HEK293 (cell line): ENCODE measurements around the gene MAP4K2.

Experiments used
- FEZF1 ChIP-seq: fragments of 450-650 bp; formaldehyde crosslinking; IDR thresholded peaks from 2 replicates; pipeline ENCODE4 v1.5.1; 2016; ENCODE audit warnings: missing biosample characterization, missing genetic modification characterization
- GLIS1 ChIP-seq: fragments of 450-650 bp; formaldehyde crosslinking; IDR thresholded peaks from 2 replicates; pipeline ENCODE4 v1.5.1; 2016; ENCODE audit warnings: missing biosample characterization, missing genetic modification characterization
- HOXD13 ChIP-seq: sonication (generic); formaldehyde crosslinking; IDR thresholded peaks from 2 replicates; pipeline ENCODE4 v1.8.0; 2022; ENCODE audit warnings: missing genetic modification reagents, borderline replicate concordance
- SCRT2 ChIP-seq: fragments of 450-650 bp; formaldehyde crosslinking; IDR thresholded peaks from 2 replicates; pipeline ENCODE4 v1.5.1; 2016; ENCODE audit warnings: missing biosample characterization, missing genetic modification characterization
- TCF7L2 ChIP-seq: IDR thresholded peaks from 2 replicates; pipeline ENCODE4 v1.6.1; 2011; ENCODE audit warnings: low read depth, mild to moderate bottlenecking, inconsistent platforms, low read length, moderate library complexity, borderline replicate concordance
- TRIM28 ChIP-seq: IDR thresholded peaks from 2 replicates; pipeline ENCODE4 v1.6.1; 2011; ENCODE audit warnings: low read length, control low read depth, borderline replicate concordance
- ZNF10 ChIP-seq: fragments of 450-650 bp; formaldehyde crosslinking; IDR thresholded peaks from 2 replicates; pipeline ENCODE4 v1.5.1; 2017; ENCODE audit warnings: missing biosample characterization, missing genetic modification characterization
- ZNF138 ChIP-seq: fragments of 450-650 bp; formaldehyde crosslinking; IDR thresholded peaks from 2 replicates; pipeline ENCODE4 v1.5.1; 2016; ENCODE audit warnings: missing biosample characterization, missing genetic modification characterization, borderline replicate concordance
- ZNF16 ChIP-seq: fragments of 450-650 bp; formaldehyde crosslinking; IDR thresholded peaks from 2 replicates; pipeline ENCODE4 v1.5.1; 2016; ENCODE audit warnings: low read depth, missing biosample characterization, missing genetic modification characterization
- ZNF169 ChIP-seq: fragments of 450-650 bp; formaldehyde crosslinking; IDR thresholded peaks from 2 replicates; pipeline ENCODE4 v1.5.1; 2016; ENCODE audit warnings: missing biosample characterization, missing genetic modification characterization
- ZNF202 ChIP-seq: fragments of 450-650 bp; formaldehyde crosslinking; IDR thresholded peaks from 2 replicates; pipeline ENCODE4 v1.5.1; 2016; ENCODE audit warnings: missing biosample characterization, missing genetic modification characterization, borderline replicate concordance
- ZNF48 ChIP-seq: fragments of 450-650 bp; formaldehyde crosslinking; IDR thresholded peaks from 2 replicates; pipeline ENCODE4 v1.5.1; 2016; ENCODE audit warnings: missing biosample characterization, missing genetic modification characterization
- ZNF544 ChIP-seq: fragments of 450-650 bp; formaldehyde crosslinking; IDR thresholded peaks from 2 replicates; pipeline ENCODE4 v1.5.0; 2017; ENCODE audit warnings: missing biosample characterization, missing genetic modification characterization
- ZNF558 ChIP-seq: fragments of 450-650 bp; formaldehyde crosslinking; IDR thresholded peaks from 2 replicates; pipeline ENCODE4 v1.5.1; 2016; ENCODE audit warnings: missing biosample characterization, missing genetic modification characterization
- ZNF596 ChIP-seq: fragments of 450-650 bp; IDR thresholded peaks from 2 replicates; pipeline ENCODE4 v1.5.0; 2018; ENCODE audit warnings: missing biosample characterization, mild to moderate bottlenecking, missing genetic modification characterization, moderate library complexity
- ZNF626 ChIP-seq: fragments of 450-650 bp; sonication (Bioruptor Pico); formaldehyde crosslinking; IDR thresholded peaks from 2 replicates; pipeline ENCODE4 v1.5.1; 2018; ENCODE audit warnings: missing biosample characterization, missing genetic modification characterization, inconsistent platforms
- ZNF785 ChIP-seq: fragments of 450-650 bp; formaldehyde crosslinking; IDR thresholded peaks from 2 replicates; pipeline ENCODE4 v1.5.1; 2016; ENCODE audit warnings: missing biosample characterization, missing genetic modification characterization
- ZSCAN30 ChIP-seq: fragments of 450-650 bp; IDR thresholded peaks from 2 replicates; pipeline ENCODE4 v1.5.1; 2018; ENCODE audit warnings: missing biosample characterization, mild to moderate bottlenecking, missing genetic modification characterization, moderate library complexity
- TF ChIP-seq, protein P1 (sequence below): fragments of 450-650 bp; formaldehyde crosslinking; IDR thresholded peaks from 2 replicates; pipeline ENCODE4 v1.5.1; 2016; ENCODE audit warnings: missing biosample characterization, missing genetic modification characterization
- TF ChIP-seq, protein P2 (sequence below): fragments of 450-650 bp; formaldehyde crosslinking; IDR thresholded peaks from 2 replicates; pipeline ENCODE4 v1.5.1; 2016; ENCODE audit warnings: missing biosample characterization, missing genetic modification characterization, borderline replicate concordance
- TF ChIP-seq, protein P3 (sequence below): fragments of 450-650 bp; formaldehyde crosslinking; IDR thresholded peaks from 2 replicates; pipeline ENCODE4 v1.5.1; 2016; ENCODE audit warnings: missing biosample characterization, missing genetic modification characterization
- TF ChIP-seq, protein P4 (sequence below): fragments of 450-650 bp; formaldehyde crosslinking; IDR thresholded peaks from 2 replicates; pipeline ENCODE4 v1.5.1; 2016; ENCODE audit warnings: missing biosample characterization, missing genetic modification characterization
- TF ChIP-seq, protein P5 (sequence below): fragments of 450-650 bp; formaldehyde crosslinking; IDR thresholded peaks from 2 replicates; pipeline ENCODE4 v1.5.1; 2016; ENCODE audit warnings: missing biosample characterization, missing genetic modification characterization
- TF ChIP-seq, protein P6 (sequence below): fragments of 450-650 bp; IDR thresholded peaks from 2 replicates; pipeline ENCODE4 v1.5.1; 2018; ENCODE audit warnings: missing biosample characterization, missing genetic modification characterization
- TF ChIP-seq, protein P7 (sequence below): fragments of 450-650 bp; formaldehyde crosslinking; optimal IDR thresholded peaks from 2 replicates; pipeline ENCODE3; 2016; ENCODE audit warnings: missing biosample characterization, mild to moderate bottlenecking, missing genetic modification characterization
- TF ChIP-seq, protein P8 (sequence below): fragments of 450-650 bp; formaldehyde crosslinking; IDR thresholded peaks from 2 replicates; pipeline ENCODE4 v1.5.1; 2017; ENCODE audit warnings: missing biosample characterization, missing genetic modification characterization

Gene MAP4K2

DNA sequence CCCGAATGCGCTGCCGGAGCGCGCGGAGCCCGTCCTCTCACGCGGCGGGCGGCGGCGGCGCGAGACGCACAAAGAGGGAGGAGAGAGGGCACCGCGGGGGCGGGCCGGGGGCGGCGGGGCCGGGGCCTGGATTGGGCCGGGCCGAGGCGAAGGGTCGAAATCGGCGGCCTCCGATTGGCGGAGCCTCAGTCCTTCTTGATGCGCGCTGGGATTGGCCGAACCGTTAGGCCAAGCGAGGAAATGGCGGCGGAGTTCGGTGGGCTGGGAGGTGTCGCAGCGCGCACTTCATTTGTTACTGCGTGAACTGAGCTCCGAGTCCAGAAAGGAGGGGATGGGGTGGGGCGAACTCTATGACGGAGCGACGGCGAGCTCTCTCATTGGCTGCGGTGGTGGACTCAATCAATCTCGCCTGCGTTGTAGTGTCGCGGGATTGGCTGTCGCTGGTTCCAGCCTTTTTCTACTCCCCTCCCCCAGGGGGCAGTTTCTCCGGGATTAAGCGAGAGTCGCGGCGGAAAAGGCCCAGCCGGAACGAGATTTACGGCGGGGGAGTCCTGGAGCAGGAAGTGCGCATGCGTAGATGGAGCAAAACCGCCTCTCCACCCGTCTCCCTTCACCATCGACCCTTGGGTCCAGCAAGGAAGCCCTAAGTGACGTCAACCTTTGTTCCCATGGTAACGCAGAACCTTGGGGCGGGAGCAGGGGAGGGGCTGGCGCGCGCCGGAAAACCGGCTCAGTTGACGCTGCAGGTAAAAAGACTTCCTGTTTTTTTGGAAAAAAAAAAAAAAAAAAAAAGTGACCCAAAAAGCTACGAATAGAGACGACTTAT is 24.3 kb downstream of the MAP4K2 start, which contains the start of gene SF1 (continued):
- TF ChIP-seq ZNF558 (tag by site-specific recombination) (no peak), ZNF169 (tag by site-specific recombination) (no peak), ZNF16 (tag by site-specific recombination) (no peak), ZNF785 (tag by site-specific recombination) (no peak), SCRT2 (tag by site-specific recombination) (no peak), HOXD13 (CRISPR knock-in tag) (no peak), ZNF626 (tag by site-specific recombination) (no peak), ZNF596 (tag by site-specific recombination) (no peak), ZNF10 (tag by site-specific recombination) (0 out of 2 replicates have a peak, but pooled peaks have one; percentile 19), TCF7L2 (no peak), ZSCAN30 (tag by site-specific recombination) (no peak), ZNF202 (tag by site-specific recombination) (no peak), ZNF48 (tag by site-specific recombination) (no peak), GLIS1 (tag by site-specific recombination) (peak; percentile 31; the same call in 1 of the 2 replicates), ZNF138 (tag by site-specific recombination) (no peak), ZNF544 (tag by site-specific recombination) (no peak), FEZF1 (no peak), TRIM28 (no peak)
- TF ChIP-seq, protein P1, sequence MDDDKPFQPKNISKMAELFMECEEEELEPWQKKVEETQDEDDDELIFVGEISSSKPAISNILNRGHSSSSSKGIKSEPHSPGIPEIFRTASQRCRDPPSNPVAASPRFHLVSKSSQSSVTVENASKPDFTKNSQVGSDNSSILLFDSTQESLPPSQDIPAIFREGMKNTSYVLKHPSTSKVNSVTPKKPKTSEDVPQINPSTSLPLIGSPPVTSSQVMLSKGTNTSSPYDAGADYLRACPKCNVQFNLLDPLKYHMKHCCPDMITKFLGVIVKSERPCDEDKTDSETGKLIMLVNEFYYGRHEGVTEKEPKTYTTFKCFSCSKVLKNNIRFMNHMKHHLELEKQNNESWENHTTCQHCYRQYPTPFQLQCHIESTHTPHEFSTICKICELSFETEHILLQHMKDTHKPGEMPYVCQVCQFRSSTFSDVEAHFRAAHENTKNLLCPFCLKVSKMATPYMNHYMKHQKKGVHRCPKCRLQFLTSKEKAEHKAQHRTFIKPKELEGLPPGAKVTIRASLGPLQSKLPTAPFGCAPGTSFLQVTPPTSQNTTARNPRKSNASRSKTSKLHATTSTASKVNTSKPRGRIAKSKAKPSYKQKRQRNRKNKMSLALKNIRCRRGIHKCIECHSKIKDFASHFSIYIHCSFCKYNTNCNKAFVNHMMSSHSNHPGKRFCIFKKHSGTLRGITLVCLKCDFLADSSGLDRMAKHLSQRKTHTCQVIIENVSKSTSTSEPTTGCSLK (tag by site-specific recombination) = no peak
- TF ChIP-seq, protein P2, sequence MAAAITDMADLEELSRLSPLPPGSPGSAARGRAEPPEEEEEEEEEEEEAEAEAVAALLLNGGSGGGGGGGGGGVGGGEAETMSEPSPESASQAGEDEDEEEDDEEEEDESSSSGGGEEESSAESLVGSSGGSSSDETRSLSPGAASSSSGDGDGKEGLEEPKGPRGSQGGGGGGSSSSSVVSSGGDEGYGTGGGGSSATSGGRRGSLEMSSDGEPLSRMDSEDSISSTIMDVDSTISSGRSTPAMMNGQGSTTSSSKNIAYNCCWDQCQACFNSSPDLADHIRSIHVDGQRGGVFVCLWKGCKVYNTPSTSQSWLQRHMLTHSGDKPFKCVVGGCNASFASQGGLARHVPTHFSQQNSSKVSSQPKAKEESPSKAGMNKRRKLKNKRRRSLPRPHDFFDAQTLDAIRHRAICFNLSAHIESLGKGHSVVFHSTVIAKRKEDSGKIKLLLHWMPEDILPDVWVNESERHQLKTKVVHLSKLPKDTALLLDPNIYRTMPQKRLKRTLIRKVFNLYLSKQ (tag by site-specific recombination) = no peak
- TF ChIP-seq, protein P3, sequence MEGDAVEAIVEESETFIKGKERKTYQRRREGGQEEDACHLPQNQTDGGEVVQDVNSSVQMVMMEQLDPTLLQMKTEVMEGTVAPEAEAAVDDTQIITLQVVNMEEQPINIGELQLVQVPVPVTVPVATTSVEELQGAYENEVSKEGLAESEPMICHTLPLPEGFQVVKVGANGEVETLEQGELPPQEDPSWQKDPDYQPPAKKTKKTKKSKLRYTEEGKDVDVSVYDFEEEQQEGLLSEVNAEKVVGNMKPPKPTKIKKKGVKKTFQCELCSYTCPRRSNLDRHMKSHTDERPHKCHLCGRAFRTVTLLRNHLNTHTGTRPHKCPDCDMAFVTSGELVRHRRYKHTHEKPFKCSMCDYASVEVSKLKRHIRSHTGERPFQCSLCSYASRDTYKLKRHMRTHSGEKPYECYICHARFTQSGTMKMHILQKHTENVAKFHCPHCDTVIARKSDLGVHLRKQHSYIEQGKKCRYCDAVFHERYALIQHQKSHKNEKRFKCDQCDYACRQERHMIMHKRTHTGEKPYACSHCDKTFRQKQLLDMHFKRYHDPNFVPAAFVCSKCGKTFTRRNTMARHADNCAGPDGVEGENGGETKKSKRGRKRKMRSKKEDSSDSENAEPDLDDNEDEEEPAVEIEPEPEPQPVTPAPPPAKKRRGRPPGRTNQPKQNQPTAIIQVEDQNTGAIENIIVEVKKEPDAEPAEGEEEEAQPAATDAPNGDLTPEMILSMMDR = peak; percentile 41; the same call in 1 of the 2 replicates
- TF ChIP-seq, protein P4, sequence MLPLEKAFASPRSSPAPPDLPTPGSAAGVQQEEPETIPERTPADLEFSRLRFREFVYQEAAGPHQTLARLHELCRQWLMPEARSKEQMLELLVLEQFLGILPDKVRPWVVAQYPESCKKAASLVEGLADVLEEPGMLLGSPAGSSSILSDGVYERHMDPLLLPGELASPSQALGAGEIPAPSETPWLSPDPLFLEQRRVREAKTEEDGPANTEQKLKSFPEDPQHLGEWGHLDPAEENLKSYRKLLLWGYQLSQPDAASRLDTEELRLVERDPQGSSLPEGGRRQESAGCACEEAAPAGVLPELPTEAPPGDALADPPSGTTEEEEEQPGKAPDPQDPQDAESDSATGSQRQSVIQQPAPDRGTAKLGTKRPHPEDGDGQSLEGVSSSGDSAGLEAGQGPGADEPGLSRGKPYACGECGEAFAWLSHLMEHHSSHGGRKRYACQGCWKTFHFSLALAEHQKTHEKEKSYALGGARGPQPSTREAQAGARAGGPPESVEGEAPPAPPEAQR (tag by site-specific recombination) = no peak
- TF ChIP-seq, protein P5, sequence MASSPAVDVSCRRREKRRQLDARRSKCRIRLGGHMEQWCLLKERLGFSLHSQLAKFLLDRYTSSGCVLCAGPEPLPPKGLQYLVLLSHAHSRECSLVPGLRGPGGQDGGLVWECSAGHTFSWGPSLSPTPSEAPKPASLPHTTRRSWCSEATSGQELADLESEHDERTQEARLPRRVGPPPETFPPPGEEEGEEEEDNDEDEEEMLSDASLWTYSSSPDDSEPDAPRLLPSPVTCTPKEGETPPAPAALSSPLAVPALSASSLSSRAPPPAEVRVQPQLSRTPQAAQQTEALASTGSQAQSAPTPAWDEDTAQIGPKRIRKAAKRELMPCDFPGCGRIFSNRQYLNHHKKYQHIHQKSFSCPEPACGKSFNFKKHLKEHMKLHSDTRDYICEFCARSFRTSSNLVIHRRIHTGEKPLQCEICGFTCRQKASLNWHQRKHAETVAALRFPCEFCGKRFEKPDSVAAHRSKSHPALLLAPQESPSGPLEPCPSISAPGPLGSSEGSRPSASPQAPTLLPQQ (tag by site-specific recombination) = no peak
- TF ChIP-seq, protein P6, sequence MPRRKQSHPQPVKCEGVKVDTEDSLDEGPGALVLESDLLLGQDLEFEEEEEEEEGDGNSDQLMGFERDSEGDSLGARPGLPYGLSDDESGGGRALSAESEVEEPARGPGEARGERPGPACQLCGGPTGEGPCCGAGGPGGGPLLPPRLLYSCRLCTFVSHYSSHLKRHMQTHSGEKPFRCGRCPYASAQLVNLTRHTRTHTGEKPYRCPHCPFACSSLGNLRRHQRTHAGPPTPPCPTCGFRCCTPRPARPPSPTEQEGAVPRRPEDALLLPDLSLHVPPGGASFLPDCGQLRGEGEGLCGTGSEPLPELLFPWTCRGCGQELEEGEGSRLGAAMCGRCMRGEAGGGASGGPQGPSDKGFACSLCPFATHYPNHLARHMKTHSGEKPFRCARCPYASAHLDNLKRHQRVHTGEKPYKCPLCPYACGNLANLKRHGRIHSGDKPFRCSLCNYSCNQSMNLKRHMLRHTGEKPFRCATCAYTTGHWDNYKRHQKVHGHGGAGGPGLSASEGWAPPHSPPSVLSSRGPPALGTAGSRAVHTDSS = no peak
- TF ChIP-seq, protein P7, sequence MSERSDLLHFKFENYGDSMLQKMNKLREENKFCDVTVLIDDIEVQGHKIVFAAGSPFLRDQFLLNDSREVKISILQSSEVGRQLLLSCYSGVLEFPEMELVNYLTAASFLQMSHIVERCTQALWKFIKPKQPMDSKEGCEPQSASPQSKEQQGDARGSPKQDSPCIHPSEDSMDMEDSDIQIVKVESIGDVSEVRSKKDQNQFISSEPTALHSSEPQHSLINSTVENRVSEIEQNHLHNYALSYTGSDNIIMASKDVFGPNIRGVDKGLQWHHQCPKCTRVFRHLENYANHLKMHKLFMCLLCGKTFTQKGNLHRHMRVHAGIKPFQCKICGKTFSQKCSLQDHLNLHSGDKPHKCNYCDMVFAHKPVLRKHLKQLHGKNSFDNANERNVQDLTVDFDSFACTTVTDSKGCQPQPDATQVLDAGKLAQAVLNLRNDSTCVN (tag by site-specific recombination) = peak; percentile 68
- TF ChIP-seq, protein P8, sequence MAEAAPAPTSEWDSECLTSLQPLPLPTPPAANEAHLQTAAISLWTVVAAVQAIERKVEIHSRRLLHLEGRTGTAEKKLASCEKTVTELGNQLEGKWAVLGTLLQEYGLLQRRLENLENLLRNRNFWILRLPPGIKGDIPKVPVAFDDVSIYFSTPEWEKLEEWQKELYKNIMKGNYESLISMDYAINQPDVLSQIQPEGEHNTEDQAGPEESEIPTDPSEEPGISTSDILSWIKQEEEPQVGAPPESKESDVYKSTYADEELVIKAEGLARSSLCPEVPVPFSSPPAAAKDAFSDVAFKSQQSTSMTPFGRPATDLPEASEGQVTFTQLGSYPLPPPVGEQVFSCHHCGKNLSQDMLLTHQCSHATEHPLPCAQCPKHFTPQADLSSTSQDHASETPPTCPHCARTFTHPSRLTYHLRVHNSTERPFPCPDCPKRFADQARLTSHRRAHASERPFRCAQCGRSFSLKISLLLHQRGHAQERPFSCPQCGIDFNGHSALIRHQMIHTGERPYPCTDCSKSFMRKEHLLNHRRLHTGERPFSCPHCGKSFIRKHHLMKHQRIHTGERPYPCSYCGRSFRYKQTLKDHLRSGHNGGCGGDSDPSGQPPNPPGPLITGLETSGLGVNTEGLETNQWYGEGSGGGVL = no peak
